Epithelial cell of esophagus (primary cell): ENCODE data around the gene FTCD.
A peak's percentile ranks its signal among the peaks of the same experiment; 100 is the strongest.
"Not testable (repeated sequence)": the region's sequence is repeated elsewhere in the genome, so short reads cannot be mapped to it uniquely, and the experiment has no call there.

Experiments used
- DNase-seq: peaks from one replicate; pipeline ENCODE4 v3.0.0; 2010; ENCODE audit warnings: low read depth
- H3K4me3 ChIP-seq: 2 replicates; pipeline ENCODE4 v1.5.1; 2011; ENCODE audit warnings: mild to moderate bottlenecking, low read length, control low read depth
- TF ChIP-seq, protein P1 (sequence below): IDR thresholded peaks from 2 replicates; pipeline ENCODE4 v1.5.1; 2011; ENCODE audit warnings: low read depth, mild to moderate bottlenecking, low read length, control low read depth, inconsistent platforms; ENCODE audit not compliant: insufficient read depth; ENCODE audit errors: missing control alignments

FTCD gene

DNA sequence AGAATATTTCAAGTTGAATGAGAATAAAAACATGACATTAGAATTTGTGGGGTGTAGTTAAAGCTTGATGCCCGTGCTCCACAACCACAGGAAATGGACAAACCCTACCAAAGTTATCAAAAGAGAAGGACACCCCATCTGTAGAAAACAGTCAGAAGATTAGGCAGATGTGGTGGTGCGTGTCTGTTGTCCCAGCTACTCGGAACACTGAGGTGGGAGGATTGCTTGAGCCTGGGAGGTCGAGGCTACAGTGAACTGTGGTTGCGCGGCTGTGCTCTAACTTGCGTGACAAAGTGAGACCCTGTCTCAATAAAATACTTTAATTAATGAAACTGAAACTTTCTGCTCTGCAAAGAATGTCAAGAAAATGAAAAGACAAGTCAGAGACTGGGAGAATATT lies 30.3 kb upstream of the FTCD start:
- TF ChIP-seq, protein P1, sequence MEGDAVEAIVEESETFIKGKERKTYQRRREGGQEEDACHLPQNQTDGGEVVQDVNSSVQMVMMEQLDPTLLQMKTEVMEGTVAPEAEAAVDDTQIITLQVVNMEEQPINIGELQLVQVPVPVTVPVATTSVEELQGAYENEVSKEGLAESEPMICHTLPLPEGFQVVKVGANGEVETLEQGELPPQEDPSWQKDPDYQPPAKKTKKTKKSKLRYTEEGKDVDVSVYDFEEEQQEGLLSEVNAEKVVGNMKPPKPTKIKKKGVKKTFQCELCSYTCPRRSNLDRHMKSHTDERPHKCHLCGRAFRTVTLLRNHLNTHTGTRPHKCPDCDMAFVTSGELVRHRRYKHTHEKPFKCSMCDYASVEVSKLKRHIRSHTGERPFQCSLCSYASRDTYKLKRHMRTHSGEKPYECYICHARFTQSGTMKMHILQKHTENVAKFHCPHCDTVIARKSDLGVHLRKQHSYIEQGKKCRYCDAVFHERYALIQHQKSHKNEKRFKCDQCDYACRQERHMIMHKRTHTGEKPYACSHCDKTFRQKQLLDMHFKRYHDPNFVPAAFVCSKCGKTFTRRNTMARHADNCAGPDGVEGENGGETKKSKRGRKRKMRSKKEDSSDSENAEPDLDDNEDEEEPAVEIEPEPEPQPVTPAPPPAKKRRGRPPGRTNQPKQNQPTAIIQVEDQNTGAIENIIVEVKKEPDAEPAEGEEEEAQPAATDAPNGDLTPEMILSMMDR, result no peak
- no peak overlapping the region for H3K4me3 ChIP-seq
- no peak for DNase-seq

DNA sequence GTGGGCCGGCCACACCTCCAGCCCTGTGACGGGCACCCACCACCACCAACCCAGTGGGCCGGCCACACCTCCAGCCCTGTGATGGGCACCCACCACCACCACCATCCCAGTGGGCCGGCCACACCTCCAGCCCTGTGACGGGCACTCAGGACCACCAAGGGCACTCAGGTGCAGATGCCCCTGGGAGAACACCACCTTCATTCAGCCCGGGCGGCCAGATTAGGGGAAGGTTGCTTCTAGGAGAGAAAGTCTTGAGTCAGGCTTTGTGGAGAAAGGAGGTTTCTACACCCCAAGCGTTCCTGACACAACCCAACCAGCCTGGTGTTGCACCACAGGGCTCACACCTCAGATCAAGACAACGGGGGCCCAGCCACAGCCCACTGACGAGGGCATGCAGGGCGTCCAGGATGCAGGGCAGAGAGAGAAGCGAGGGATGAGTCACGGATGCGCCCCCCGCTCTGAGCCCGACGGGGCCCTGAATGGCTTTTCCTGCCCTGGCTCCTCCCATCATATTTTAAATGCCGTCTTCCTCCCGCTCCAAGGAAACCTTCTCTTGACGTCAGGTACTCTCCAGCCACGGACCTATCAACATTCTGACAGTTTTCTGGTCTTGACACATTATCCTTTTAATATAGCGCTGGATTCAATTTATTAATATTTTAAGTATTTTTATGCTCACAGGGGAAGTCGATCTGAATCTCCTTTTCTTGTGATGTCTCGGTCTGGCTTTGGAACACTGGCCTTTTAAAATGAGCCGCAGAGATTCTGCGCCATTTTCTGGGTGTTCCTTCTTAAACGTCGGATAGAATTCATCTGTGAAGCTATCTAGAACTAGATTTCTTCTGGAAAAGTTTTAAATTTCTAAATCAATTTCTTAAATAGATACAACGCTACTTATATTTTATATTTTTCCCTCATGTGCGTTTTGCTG lies 29.5 kb upstream of the FTCD start:
- TF ChIP-seq, protein P1, result no peak
- peak overlapping the region; percentile 57 for H3K4me3 ChIP-seq

DNA sequence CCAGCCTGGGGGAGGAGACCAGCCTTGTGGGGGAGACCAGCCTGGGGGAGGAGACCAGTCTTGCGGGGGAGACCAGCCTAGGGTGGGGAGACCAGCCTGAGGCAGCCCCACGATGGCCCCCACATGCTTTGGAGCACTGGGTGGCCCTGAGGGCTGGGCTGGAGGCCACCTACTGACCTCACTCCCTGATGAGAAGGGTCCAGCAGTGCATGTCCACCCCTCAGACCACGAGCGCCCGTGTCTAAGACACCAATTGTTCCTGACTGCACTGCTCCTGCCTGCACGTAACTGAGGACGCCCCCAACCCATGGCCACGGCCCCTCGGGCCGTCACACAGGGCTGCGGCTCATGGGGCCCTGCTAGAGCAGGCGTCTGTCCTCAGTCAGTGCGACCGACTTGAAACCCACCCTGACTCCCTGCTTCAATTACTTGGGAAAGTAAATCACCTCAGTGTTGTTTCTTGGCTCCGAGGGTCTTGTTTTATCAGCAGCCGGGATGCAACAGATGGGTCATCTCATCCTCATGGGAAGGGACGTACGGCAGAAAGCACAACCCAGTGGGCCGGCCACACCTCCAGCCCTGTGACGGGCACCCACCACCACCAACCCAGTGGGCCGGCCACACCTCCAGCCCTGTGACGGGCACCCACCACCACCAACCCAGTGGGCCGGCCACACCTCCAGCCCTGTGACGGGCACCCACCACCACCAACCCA lies 28.7 kb upstream of the FTCD start, which contains the start of gene SPATC1L:
Gene SPATC1L, minus strand, starts transcription at position 550 of the 715 bp plus-strand sequence. CDS start 1,643 bp downstream, outside the sequence.
- peak; percentile 30 for DNase-seq
- H3K4me3 ChIP-seq, result peak within 1 kb of the TSS; percentile 69
- TF ChIP-seq, protein P1, result no peak

More for the DNA sequence above, 29.5 kb upstream of the FTCD start:
- DNase-seq, result peak; percentile 61

DNA sequence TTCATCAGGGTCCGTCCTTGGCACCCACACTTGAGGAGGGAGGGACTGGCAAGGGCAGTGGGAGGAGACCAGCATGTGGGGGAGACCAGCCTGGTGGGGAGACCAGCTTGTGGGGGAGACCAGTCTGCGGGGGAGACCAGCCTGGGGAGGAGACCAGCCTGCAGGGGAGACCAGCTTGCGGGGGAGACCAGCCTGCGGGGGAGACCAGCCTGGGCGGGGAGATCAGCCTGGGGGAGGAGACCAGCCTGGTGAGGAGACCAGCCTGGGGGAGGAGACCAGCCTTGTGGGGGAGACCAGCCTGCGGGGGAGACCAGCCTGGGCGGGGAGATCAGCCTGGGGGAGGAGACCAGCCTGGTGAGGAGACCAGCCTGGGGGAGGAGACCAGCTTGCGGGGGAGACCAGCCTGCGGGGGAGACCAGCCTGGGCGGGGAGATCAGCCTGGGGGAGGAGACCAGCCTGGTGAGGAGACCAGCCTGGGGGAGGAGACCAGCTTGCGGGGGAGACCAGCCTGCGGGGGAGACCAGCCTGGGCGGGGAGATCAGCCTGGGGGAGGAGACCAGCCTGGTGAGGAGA lies 28.0 kb upstream of the FTCD start:
- peak overlapping the region; percentile 69 for H3K4me3 ChIP-seq
- not testable (repeated sequence) for DNase-seq

DNA sequence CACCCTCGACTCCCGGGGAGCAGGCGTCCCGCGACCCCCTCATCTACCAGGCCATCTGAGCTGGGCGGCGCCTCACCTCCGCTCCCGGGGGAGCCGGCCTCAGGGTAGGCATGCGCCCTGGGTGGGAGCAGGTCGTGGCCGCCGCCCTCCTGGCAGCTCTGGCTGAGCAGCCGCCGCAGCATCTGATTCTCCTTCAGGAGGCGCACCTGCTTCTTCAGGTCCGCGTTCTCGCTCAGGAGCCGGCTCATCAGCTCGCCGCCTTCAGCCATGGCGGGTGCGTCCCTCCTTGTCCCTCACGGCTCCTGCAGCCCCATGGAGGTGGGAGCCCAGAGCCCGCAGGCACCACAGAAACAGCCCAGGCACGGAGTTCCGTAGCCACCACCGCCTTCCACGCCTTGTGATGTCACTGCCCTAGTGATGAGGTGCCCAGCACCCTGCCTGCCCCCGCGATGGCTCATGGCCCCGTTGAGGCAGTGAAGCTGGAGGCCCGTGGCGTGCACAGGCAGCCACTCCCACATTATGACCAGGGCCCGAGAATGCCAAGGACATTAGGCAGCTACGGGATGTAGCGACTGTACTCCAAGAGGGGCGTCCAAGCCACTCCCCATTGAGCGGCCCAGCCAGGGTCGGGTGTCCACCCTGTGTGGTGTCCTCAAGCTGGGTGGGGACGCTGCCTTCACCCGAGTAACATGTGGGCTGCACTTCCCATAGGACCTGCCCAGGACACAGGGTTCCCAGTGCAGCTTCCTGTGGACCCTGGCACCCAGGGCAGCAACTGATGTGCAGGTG lies 27.4 kb upstream of the FTCD start:
- no peak for DNase-seq
- TF ChIP-seq, protein P1, result no peak
- H3K4me3 ChIP-seq, result no peak overlapping the region

DNA sequence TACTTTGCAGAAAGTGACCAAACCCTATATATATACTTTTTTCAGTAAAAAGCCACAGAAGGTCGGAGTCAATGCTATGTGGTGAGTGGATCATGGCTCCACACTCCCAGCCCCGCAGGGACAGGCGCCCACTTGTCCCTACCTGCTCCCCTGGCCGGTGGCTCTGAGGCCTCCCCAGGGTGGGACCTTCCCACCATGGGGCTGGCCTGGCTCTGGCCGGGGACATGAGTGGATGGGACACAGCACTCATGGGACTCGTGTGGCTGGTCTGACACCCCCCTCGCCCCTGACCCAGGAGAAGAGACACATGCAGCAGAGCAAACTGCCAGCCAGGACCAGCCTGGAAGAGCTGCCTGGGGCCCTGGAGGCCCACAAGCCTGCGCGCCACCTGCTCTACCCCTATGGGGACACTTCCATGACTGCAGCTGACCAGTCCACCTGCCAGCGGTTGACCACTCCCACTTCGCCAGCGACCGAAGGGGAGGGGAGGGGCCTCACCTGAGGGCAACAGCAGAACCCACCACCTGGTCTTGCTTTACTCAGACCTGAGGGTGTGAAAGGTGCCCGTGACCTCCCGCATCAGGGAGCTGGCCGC lies 26.7 kb upstream of the FTCD start:
- no peak overlapping the region for H3K4me3 ChIP-seq
- TF ChIP-seq, protein P1, result no peak
- DNase-seq, result no peak
